Prostate gland (tissue), 2 donors: Measurements from ENCODE around the gene POU5F1. TPM values are rescaled to one million over a fixed set of nuclear protein-coding genes. Genes with fewer than 3 reads are reported as not detected.

Source experiments
- DNase-seq: peaks from one replicate; pipeline ENCODE4 v3.0.0-alpha.2; 2019; ENCODE audit warnings: low spot score
- H3K27ac ChIP-seq, 2 donors: fragments of 200-600 bp; sonication (generic); 2 replicates each; pipeline ENCODE4 v1.5.1; 2017 to 2019
- H3K27me3 ChIP-seq: fragments of 200-600 bp; sonication (generic); replicated peaks from 2 replicates; pipeline ENCODE4 v1.5.1; 2019; ENCODE audit not compliant: insufficient read depth
- H3K36me3 ChIP-seq, 2 donors: fragments of 200-600 bp; sonication (generic); 1 replicate in 1 of 2; 2 replicates in 1 of 2; pipeline versions ENCODE4 v1.5.1 to v1.8.1; 2017 to 2019
- H3K4me1 ChIP-seq: fragments of 200-600 bp; sonication (generic); replicated peaks from 2 replicates; pipeline ENCODE4 v1.5.1; 2019
- H3K4me3 ChIP-seq, 2 donors: fragments of 200-600 bp; sonication (generic); 2 replicates each; pipeline ENCODE4 v1.5.1; 2017 to 2019
- H3K9me3 ChIP-seq: fragments of 200-600 bp; sonication (generic); 2 replicates; pipeline ENCODE4 v1.5.1; 2017
- POLR2A ChIP-seq: fragments of 450-650 bp; IDR thresholded peaks from one replicate; pipeline ENCODE4 v1.6.1; 2016; ENCODE audit warnings: antibody characterized with exemption, mild to moderate bottlenecking
- POLR2AphosphoS5 ChIP-seq: sonication (generic); formaldehyde crosslinking; IDR thresholded peaks from one replicate; pipeline ENCODE4 v1.6.1; 2017; ENCODE audit warnings: antibody characterized with exemption
- WGBS: methylation state at CpG from one replicate; pipeline ENCODE4 v1.1.5; 2018; 5-methylcytosine and 5-hydroxymethylcytosine counted together
- intact Hi-C: fragments of 100-400 bp; cut with DNase I; formaldehyde crosslinking; loops from one replicate; pipeline ENCODE4 v1.14.2; 2022
- total RNA-seq, 2 donors: library from RNA; depleted of rRNA; stranded (reverse); fragments of >200 nt; gene quantifications; one replicate each; pipeline ENCODE4 v1.1.0, GENCODE V29; 2016
- TF ChIP-seq, protein P1 (sequence below), 4 experiments: fragments of 200-600 bp in 2 of 4; fragments of 450-650 bp in 2 of 4; sonication (generic) in 2 of 4; IDR thresholded peaks; 1 replicate in 3 of 4; 2 replicates in 1 of 4; pipeline ENCODE4 v1.5.1; 2016 to 2019; ENCODE audit warnings: antibody characterized with exemption in 4 of 4, mild to moderate bottlenecking in 2 of 4, moderate library complexity in 2 of 4

POU5F1 gene
- total RNA-seq, 2 donors from 2014 or later: 3.4 to 21.5 TPM

GRCh38 chr6:31157513-31158139 is 12.9 kb downstream of the POU5F1 start, which contains the start of gene CCHCR1:
TSS of gene CCHCR1 (minus strand) at chr6:31157802. CDS start at chr6:31157600, 202 bp downstream.
- Histone ChIP-seq H3K36me3 (no peaks in the 10 kb centered on the region), H3K27ac (peak within 1 kb of the TSS; percentile 80 to 86), H3K4me1 (peaks cover 5% of the 10 kb centered on the region), H3K9me3 (no peaks in the 10 kb centered on the region), H3K27me3 (no peaks in the 10 kb centered on the region), H3K4me3 (peak within 1 kb of the TSS; percentile 57 to 58)
- DNase-seq: no peak
- TF ChIP-seq, protein P1, sequence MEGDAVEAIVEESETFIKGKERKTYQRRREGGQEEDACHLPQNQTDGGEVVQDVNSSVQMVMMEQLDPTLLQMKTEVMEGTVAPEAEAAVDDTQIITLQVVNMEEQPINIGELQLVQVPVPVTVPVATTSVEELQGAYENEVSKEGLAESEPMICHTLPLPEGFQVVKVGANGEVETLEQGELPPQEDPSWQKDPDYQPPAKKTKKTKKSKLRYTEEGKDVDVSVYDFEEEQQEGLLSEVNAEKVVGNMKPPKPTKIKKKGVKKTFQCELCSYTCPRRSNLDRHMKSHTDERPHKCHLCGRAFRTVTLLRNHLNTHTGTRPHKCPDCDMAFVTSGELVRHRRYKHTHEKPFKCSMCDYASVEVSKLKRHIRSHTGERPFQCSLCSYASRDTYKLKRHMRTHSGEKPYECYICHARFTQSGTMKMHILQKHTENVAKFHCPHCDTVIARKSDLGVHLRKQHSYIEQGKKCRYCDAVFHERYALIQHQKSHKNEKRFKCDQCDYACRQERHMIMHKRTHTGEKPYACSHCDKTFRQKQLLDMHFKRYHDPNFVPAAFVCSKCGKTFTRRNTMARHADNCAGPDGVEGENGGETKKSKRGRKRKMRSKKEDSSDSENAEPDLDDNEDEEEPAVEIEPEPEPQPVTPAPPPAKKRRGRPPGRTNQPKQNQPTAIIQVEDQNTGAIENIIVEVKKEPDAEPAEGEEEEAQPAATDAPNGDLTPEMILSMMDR (IDR thresholded peaks at IDR 0.05): no peak
- TF ChIP-seq POLR2AphosphoS5: no peak
- no peak for TF ChIP-seq POLR2A
- 7% methylated on average over 14 of the region's 14 CpGs for WGBS
- intact Hi-C loops: loop anchor here (5.0 kb wide), 1 partner anchor 40 kb away; no protein-coding TSS in a partner anchor

DNA sequence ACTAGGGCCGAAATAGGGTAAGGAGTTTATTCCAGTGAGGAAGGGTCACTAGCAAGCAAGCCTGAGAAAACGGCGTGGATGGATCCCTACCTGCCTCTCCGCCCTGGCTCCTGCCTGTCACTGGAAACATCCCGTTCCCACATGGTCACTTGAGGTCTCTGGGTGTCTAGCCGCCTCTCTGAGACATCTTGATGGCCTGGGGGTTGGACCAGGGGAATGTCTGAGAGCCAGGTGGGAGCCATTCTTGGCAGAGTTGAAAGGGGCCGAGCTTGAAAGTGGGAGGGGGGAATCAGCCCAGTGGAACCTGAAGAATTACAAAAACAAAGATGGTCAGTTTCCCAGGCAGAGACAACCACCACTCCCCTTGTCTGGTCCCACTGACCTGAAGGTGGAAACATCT is 13.8 kb downstream of the POU5F1 start:
- no peak for TF ChIP-seq POLR2A
- TF ChIP-seq, protein P1 (IDR thresholded peaks at IDR 0.05): no peak
- no peak for TF ChIP-seq POLR2AphosphoS5
- 91% methylated on average over 7 of the region's 7 CpGs for WGBS
- no peak for DNase-seq

GRCh38 chr6:31154436-31154835 is 16.0 kb downstream of the POU5F1 start:
- H3K36me3 ChIP-seq: no peaks in the 10 kb centered on the region

More for the DNA sequence above, 13.8 kb downstream of the POU5F1 start:
- H3K27ac ChIP-seq: no peak overlapping the region
- H3K27me3 ChIP-seq: no peaks in the 10 kb centered on the region
- H3K4me3 ChIP-seq: no peak overlapping the region
- intact Hi-C loops: loop anchor here (5.0 kb wide), 1 partner anchor 41 kb away; no protein-coding TSS in a partner anchor
- no peaks in the 10 kb centered on the region for H3K9me3 ChIP-seq
- peaks cover 5% of the 10 kb centered on the region for H3K4me1 ChIP-seq
- H3K36me3 ChIP-seq: no peaks in the 10 kb centered on the region

DNA sequence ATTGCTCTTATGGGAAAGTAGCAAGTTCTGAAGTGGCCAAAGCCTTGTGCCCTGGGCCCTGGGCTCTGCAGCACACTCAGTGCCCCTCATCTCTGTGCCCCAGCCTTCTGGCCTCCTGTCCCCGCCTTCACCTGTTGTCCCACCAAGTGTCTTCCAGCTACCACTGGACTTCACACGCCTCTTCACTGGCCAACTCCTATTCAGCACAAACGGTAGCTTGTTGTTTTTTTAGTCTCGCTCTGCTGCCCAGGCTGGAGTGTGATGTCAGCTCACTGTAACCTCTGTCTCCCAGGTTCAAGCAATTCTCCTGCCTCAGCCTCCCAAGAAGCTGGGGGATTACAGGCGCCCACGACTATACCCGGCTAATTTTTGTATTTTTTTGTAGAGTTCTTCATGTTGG is 17.7 kb downstream of the POU5F1 start:
- WGBS: 87% methylated on average over 7 of the region's 7 CpGs
- Histone ChIP-seq H3K36me3 (no peaks in the 10 kb centered on the region), H3K4me3 (no peak overlapping the region)

More at GRCh38 chr6:31154436-31154835, 16.0 kb downstream of the POU5F1 start:
- no peak overlapping the region for H3K27ac ChIP-seq
- no peak overlapping the region for H3K4me3 ChIP-seq
- intact Hi-C loops: no loop called here
- DNase-seq: no peak
- H3K27me3 ChIP-seq: no peaks in the 10 kb centered on the region
- TF ChIP-seq POLR2A: no peak
- no peak for TF ChIP-seq POLR2AphosphoS5
- TF ChIP-seq, protein P1 (IDR thresholded peaks at IDR 0.05): no peak
- H3K9me3 ChIP-seq: no peaks in the 10 kb centered on the region
- H3K4me1 ChIP-seq: peaks cover 5% of the 10 kb centered on the region
- WGBS: 91% methylated on average over 15 of the region's 15 CpGs

More for the DNA sequence above, 17.7 kb downstream of the POU5F1 start:
- no peak for TF ChIP-seq POLR2A
- TF ChIP-seq, protein P1 (IDR thresholded peaks at IDR 0.05): no peak
- no peak for TF ChIP-seq POLR2AphosphoS5
- no peak overlapping the region for H3K27ac ChIP-seq
- H3K9me3 ChIP-seq: no peaks in the 10 kb centered on the region
- no peaks in the 10 kb centered on the region for H3K27me3 ChIP-seq
- no peak for DNase-seq
- H3K4me1 ChIP-seq: no peaks in the 10 kb centered on the region
- intact Hi-C loops: no loop called here
